ENCODE measurements around the gene CES2. TPM values are rescaled to one million over a fixed set of nuclear protein-coding genes. Genes with fewer than 3 reads are reported as not detected.

Gene CES2
- total and polyA plus RNA-seq, 2 of the 8 experiments (the other 6 are each of a cell fraction or from before 2014, with no cell fraction given) = 8.6 to 14.7 TPM

DNA sequence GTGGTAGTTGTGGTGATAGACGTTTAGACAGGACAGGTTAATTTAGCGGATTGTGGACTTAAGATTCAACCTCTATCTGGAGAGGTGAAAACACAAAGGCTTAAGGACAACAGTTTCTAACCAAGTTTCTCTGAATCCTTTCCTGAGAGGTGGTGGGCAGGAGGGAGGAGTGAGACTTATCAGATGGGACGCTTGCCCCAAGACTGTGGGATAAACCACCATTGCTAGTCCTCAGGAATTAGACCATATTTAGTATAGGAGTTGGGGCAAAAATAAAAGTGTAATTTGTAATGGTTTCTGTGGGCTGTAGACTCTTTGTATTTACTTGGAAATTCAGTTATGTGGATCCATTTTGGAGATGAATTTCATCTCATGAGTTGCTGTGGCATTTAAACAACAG, 48.4 kb upstream of the CES2 start:
- Histone ChIP-seq H2BK15ac (ENCODE audit: low read length) (no peak overlapping the region), H2BK12ac (ENCODE audit: low read depth, low read length) (no peak overlapping the region), H3K23ac (ENCODE audit: insufficient read length) (no peak overlapping the region), H3K18ac (ENCODE audit: extremely low read depth, low read length) (no peak overlapping the region), H3K4me1 (replicated peaks in 1 of 4; ENCODE audit: control insufficient read depth in 3 of 4, insufficient read depth in 4 of 4, low read length in 3 of 4) (0 out of 7 replicates have a peak, but pooled peaks cover 0 to 2% (median 0%) of the 10 kb centered on the region in 4 experiments), H3K4ac (replicated peaks; ENCODE audit: insufficient read length, low read depth, low read length) (no peak overlapping the region), H4K8ac (ENCODE audit: extremely low read depth, insufficient read depth, low read length) (no peak overlapping the region), H3K36me3 (ENCODE audit: control insufficient read depth in 2 of 4, insufficient read depth in 4 of 4, low read length in 3 of 4) (peaks cover 10 to 34% (median 22%) of the 10 kb centered on the region in 4 experiments), H3K4me3 (ENCODE audit: extremely low read depth in 1 of 4, insufficient read depth in 2 of 4, low read depth in 3 of 4, low read length in 4 of 4) (no peak overlapping the region), H3K23me2 (ENCODE audit: low read depth, low read length) (no peaks in the 10 kb centered on the region), H2AFZ (ENCODE audit: low read length) (no peak overlapping the region), H3K79me1 (ENCODE audit: low read depth, low read length) (peaks cover 10% of the 10 kb centered on the region), H2AK5ac (ENCODE audit: low read depth, low read length) (no peak overlapping the region), H3K27me3 (replicated peaks in 1 of 4; ENCODE audit: control insufficient read depth in 3 of 4, extremely low read depth in 1 of 4, insufficient read depth in 3 of 4, low read length in 3 of 4) (no peaks in the 10 kb centered on the region), H3K79me2 (ENCODE audit: control insufficient read depth in 1 of 2, insufficient read depth in 2 of 2, low read length in 2 of 2) (peaks cover 0 to 21% of the 10 kb centered on the region in 2 experiments; a peak in 2 of 4 replicates), H2BK120ac (replicated peaks; ENCODE audit: low read depth, low read length) (no peak overlapping the region), H3K56ac (replicated peaks; ENCODE audit: insufficient read length, low read depth, low read length) (no peak overlapping the region), H4K20me1 (replicated peaks in 1 of 2; ENCODE audit: control insufficient read depth in 1 of 2, insufficient read depth in 2 of 2, low read length in 2 of 2) (peaks cover 7 to 19% of the 10 kb centered on the region in 2 experiments), H3K27ac (ENCODE audit: low read depth, low read length) (no peak overlapping the region), H4K91ac (replicated peaks; ENCODE audit: insufficient read length, low read length) (no peak overlapping the region), H3K14ac (ENCODE audit: insufficient read length) (no peak overlapping the region), H4K5ac (ENCODE audit: insufficient read length, low read depth, low read length) (no peak overlapping the region), H3K9me3 (ENCODE audit: insufficient read depth in 2 of 2, low read depth in 1 of 2, low read length in 1 of 2) (no peaks in the 10 kb centered on the region), H2BK20ac (ENCODE audit: low read length) (no peak overlapping the region), H3K9ac (replicated peaks in 1 of 4; ENCODE audit: extremely low read depth in 1 of 4, low read depth in 3 of 4, low read length in 3 of 4) (no peak overlapping the region), H2BK5ac (ENCODE audit: low read depth, low read length) (no peak overlapping the region), H3K4me2 (ENCODE audit: insufficient read depth in 1 of 2, low read depth in 2 of 2, low read length in 2 of 2) (no peak overlapping the region)
- FAIRE-seq (no peak), DNase-seq (ENCODE audit: low read depth in 1 of 2, low spot score in 2 of 2) (no peak)
- 95% methylated on average over 3 of the region's 3 CpGs; no CpG with 5 or more reads in 1 of the 2 experiments for WGBS, 2 experiments (ENCODE audit: extremely low coverage in 1 of 2, insufficient coverage in 1 of 2, insufficient read length in 1 of 2, insufficient replicate concordance in 2 of 2, low coverage in 1 of 2, low lambda C conversion rate in 2 of 2, missing lambda C conversion rate in 1 of 2)
- POLR2A ChIA-PET (ENCODE audit: partially characterized antibody) = interaction anchor here (1.5 kb wide), 1 partner anchor 8 kb away, joined by 4 read pairs; no protein-coding TSS in a partner anchor
- CTCF ChIA-PET (ENCODE audit: partially characterized antibody) = interaction anchor here (0.9 to 42.0 kb wide), 3 partner anchors 9 to 29 kb away, joined by 3 to 1009 read pairs (median 4); partner anchors contain the start of genes CDH16 and RRAD

All from H1 (cell line).